ENCODE data around the gene IL1A.

IL1A gene

GRCh38 chr2:112817082-112817689, 32.9 kb upstream of the IL1A start:
- no peak for DNase-seq

- no peak for DNase-seq
Observed at GRCh38 chr2:112814278-112814677, 30.0 kb upstream of the IL1A start.

- DNase-seq, result no peak
Observed at GRCh38 chr2:112813280-112813966, 29.1 kb upstream of the IL1A start.

- no peak for DNase-seq
Observed at GRCh38 chr2:112812318-112813267, 28.3 kb upstream of the IL1A start.

GRCh38 chr2:112811841-112812306, 27.6 kb upstream of the IL1A start:
- no peak for DNase-seq

GRCh38 chr2:112811276-112811831, 27.1 kb upstream of the IL1A start:
- no peak for DNase-seq

GRCh38 chr2:112809112-112809511, 24.8 kb upstream of the IL1A start:
- no peak for DNase-seq

GRCh38 chr2:112807233-112807807, 23.0 kb upstream of the IL1A start:
- no peak for DNase-seq

GRCh38 chr2:112805542-112805941, 21.2 kb upstream of the IL1A start:
- DNase-seq, result no peak

GRCh38 chr2:112803691-112804521, 19.6 kb upstream of the IL1A start:
- DNase-seq, result no peak

GRCh38 chr2:112800881-112801583, 16.7 kb upstream of the IL1A start:
- DNase-seq, result no peak

- no peak for DNase-seq
Observed at GRCh38 chr2:112798979-112799975, 15.0 kb upstream of the IL1A start.

GRCh38 chr2:112796486-112796885, 12.2 kb upstream of the IL1A start:
- no peak for DNase-seq

GRCh38 chr2:112795774-112796173, 11.5 kb upstream of the IL1A start:
- DNase-seq, result no peak

GRCh38 chr2:112794841-112795240, 10.5 kb upstream of the IL1A start:
- no peak for DNase-seq

GRCh38 chr2:112794131-112794733, 9.9 kb upstream of the IL1A start:
- no peak for DNase-seq

- no peak for DNase-seq
Observed at GRCh38 chr2:112793449-112793978, 9.2 kb upstream of the IL1A start.

- no peak for DNase-seq
Observed at GRCh38 chr2:112792419-112792818, 8.1 kb upstream of the IL1A start.

GRCh38 chr2:112791693-112792230, 7.5 kb upstream of the IL1A start:
- DNase-seq, result no peak

Data from NCI-H2081 (cell line).